Duodenal mucosa (tissue), 2 donors: Measurements from ENCODE around the gene CCDC86.

Source experiments
- H3K27ac ChIP-seq: one replicate; pipeline ENCODE4 v1.7.0; 2013; ENCODE audit warnings: low read depth, low read length
- H3K27me3 ChIP-seq, 2 donors: one replicate each; pipeline ENCODE4 v1.7.0; 2013; ENCODE audit warnings: low read length in 2 of 2, control low read depth in 1 of 2; ENCODE audit not compliant: insufficient read depth in 2 of 2, control insufficient read depth in 1 of 2
- H3K36me3 ChIP-seq, 2 donors: one replicate each; pipeline ENCODE4 v1.7.0; 2013; ENCODE audit warnings: low read length in 2 of 2, control low read depth in 1 of 2; ENCODE audit not compliant: insufficient read depth in 2 of 2, control insufficient read depth in 1 of 2
- H3K4me1 ChIP-seq, 2 donors: one replicate each; pipeline ENCODE4 v1.7.0; 2013; ENCODE audit warnings: low read length in 2 of 2, control low read depth in 1 of 2; ENCODE audit not compliant: insufficient read depth in 2 of 2, control insufficient read depth in 1 of 2
- H3K4me3 ChIP-seq, 2 donors: one replicate each; pipeline ENCODE4 v1.7.0; 2013; ENCODE audit warnings: low read length in 2 of 2, low read depth in 1 of 2
- H3K9ac ChIP-seq, 2 donors: one replicate each; pipeline ENCODE4 v1.7.0; 2013; ENCODE audit warnings: low read length in 2 of 2, low read depth in 1 of 2
- H3K9me3 ChIP-seq, 2 donors: one replicate each; pipeline ENCODE4 v1.7.0; 2013; ENCODE audit warnings: low read length in 2 of 2, control low read depth in 1 of 2; ENCODE audit not compliant: control insufficient read depth in 1 of 2

The CCDC86 gene

GRCh38 chr11:60899046-60899936 lies 57.4 kb downstream of the CCDC86 start:
- no peaks in the 10 kb centered on the region for H3K9me3 ChIP-seq
- no peak overlapping the region for H3K27ac ChIP-seq
- no peak overlapping the region for H3K4me3 ChIP-seq
- peaks cover 44 to 86% of the 10 kb centered on the region in 2 donors for H3K36me3 ChIP-seq
- peaks cover 2 to 6% of the 10 kb centered on the region in 2 donors for H3K4me1 ChIP-seq
- no peak overlapping the region for H3K9ac ChIP-seq
- no peaks in the 10 kb centered on the region for H3K27me3 ChIP-seq

- Histone ChIP-seq H3K4me1 (peaks cover 9 to 13% of the 10 kb centered on the region in 2 donors), H3K4me3 (no peak overlapping the region), H3K9ac (no peak overlapping the region), H3K27me3 (no peaks in the 10 kb centered on the region), H3K9me3 (no peaks in the 10 kb centered on the region), H3K27ac (no peak overlapping the region), H3K36me3 (peaks cover 44 to 80% of the 10 kb centered on the region in 2 donors)
Measured at GRCh38 chr11:60899977-60900376, 58.1 kb downstream of the CCDC86 start.
